Measurements from ENCODE around the gene CACNA1H.
"Not testable (repeated sequence)": the region's sequence is repeated elsewhere in the genome, so short reads cannot be mapped to it uniquely, and the experiment has no call there.

DNA sequence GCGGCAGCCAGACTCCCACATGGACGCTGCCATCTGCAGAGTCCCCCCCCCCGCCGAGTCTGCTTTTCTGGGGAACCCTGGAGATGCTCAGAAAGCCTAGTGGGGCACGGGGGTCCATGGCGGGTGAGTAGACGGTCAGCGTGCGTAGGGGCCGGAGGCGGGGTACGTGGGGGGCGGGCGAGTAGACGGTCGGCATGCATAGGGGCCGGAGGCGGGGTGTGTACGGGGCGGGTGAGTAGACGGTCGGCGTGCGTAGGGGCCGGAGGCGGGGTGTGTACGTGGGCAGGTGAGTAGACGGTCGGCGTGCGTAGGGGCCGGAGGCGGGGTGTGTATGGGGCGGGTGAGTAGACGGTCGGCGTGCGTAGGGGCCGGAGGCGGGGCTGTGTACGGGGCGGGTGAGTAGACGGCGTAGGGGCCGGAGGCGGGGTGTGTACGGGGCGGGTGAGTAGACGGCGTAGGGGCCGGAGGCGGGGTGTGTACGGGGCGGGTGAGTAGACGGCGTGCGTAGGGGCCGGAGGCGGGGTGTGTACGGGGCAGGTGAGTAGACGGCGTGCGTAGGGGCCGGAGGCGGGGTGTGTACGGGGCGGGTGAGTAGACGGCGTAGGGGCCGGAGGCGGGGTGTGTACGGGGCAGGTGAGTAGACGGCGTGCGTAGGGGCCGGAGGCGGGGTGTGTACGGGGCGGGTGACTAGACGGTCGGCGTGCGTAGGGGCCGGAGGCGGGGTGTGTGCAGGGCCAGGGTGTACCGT, 32.7 kb downstream of the CACNA1H start:
- TF ChIP-seq, protein P1, sequence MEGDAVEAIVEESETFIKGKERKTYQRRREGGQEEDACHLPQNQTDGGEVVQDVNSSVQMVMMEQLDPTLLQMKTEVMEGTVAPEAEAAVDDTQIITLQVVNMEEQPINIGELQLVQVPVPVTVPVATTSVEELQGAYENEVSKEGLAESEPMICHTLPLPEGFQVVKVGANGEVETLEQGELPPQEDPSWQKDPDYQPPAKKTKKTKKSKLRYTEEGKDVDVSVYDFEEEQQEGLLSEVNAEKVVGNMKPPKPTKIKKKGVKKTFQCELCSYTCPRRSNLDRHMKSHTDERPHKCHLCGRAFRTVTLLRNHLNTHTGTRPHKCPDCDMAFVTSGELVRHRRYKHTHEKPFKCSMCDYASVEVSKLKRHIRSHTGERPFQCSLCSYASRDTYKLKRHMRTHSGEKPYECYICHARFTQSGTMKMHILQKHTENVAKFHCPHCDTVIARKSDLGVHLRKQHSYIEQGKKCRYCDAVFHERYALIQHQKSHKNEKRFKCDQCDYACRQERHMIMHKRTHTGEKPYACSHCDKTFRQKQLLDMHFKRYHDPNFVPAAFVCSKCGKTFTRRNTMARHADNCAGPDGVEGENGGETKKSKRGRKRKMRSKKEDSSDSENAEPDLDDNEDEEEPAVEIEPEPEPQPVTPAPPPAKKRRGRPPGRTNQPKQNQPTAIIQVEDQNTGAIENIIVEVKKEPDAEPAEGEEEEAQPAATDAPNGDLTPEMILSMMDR (IDR thresholded peaks at IDR 0.05; ENCODE audit: poor library complexity), result not testable (repeated sequence)
- not testable (repeated sequence) for TF ChIP-seq EZH2 (IDR thresholded peaks at IDR 0.05; ENCODE audit: borderline replicate concordance)
